IMR-90 (cell line): ENCODE results near the gene TWIST2. TPM values are rescaled to one million over a fixed set of nuclear protein-coding genes. Genes with fewer than 3 reads are reported as not detected.

Source experiments
- ATAC-seq: fragments of 200-7000 bp; cut with Tn5 transposase; 2 replicates; pipeline ENCODE4 v1.9.1; 2020; ENCODE audit warnings: low read depth, mild to moderate bottlenecking, moderate library complexity
- BruUV-seq: library from RNA; stranded (reverse); fragments of 400-500 nt; replicated peaks from 2 replicates; lab custom pipeline; 2021; lab: Mats Ljungman, UMichigan
- CTCF ChIA-PET: fragments of 300-600 bp; formaldehyde crosslinking; extraction: SDS; loops from one replicate; lab custom pipeline; 2021; ENCODE audit warnings: antibody characterized with exemption; lab: Yijun Ruan, JAX
- POLR2A ChIA-PET: fragments of 300-600 bp; sonication (Branson Sonifier 250); formaldehyde crosslinking; loops from one replicate; lab custom pipeline; 2022; ENCODE audit warnings: antibody characterized with exemption; ENCODE audit not compliant: unreplicated experiment; lab: Charles Lee
- DNase-seq: peaks from one replicate; pipeline ENCODE4 v3.0.0; 2013
- H2AFZ ChIP-seq: replicated peaks from 2 replicates; pipeline ENCODE3; 2013; ENCODE audit warnings: low read length, mild to moderate bottlenecking; ENCODE audit not compliant: poor library complexity
- H2AK5ac ChIP-seq: 2 replicates; pipeline ENCODE4 v1.6.1; 2013; ENCODE audit warnings: low read depth, low read length, inconsistent platforms
- H2AK9ac ChIP-seq: replicated peaks from 2 replicates; pipeline ENCODE3; 2013; ENCODE audit warnings: mild to moderate bottlenecking, low read depth, low read length, moderate library complexity; ENCODE audit not compliant: poor library complexity
- H2BK120ac ChIP-seq: 2 replicates; pipeline ENCODE4 v1.6.1; 2013; ENCODE audit warnings: low read depth, low read length, inconsistent platforms
- H2BK15ac ChIP-seq: 3 replicates; pipeline ENCODE4 v1.6.1; 2013; ENCODE audit warnings: low read depth, low read length, inconsistent platforms
- H2BK20ac ChIP-seq: 2 replicates; pipeline ENCODE4 v1.6.1; 2013; ENCODE audit warnings: low read depth, mild to moderate bottlenecking, inconsistent platforms, low read length, moderate library complexity
- H2BK5ac ChIP-seq: 2 replicates; pipeline ENCODE4 v1.6.1; 2013; ENCODE audit warnings: mild to moderate bottlenecking, low read depth, low read length, inconsistent platforms; ENCODE audit not compliant: poor library complexity, severe bottlenecking
- H3K14ac ChIP-seq: replicated peaks from 2 replicates; pipeline ENCODE4 v1.6.1; 2013; ENCODE audit warnings: low read depth, low read length, inconsistent platforms
- H3K18ac ChIP-seq: 2 replicates; pipeline ENCODE4 v1.6.1; 2013; ENCODE audit warnings: low read depth, low read length, control low read depth
- H3K23ac ChIP-seq: 2 replicates; pipeline ENCODE4 v1.6.1; 2013; ENCODE audit warnings: low read depth, low read length, inconsistent platforms
- H3K27ac ChIP-seq: 2 replicates; pipeline ENCODE4 v1.5.1; 2013; ENCODE audit warnings: mild to moderate bottlenecking, control low read depth, low read length; ENCODE audit not compliant: insufficient read depth
- H3K27me3 ChIP-seq: 2 replicates; pipeline ENCODE4 v1.6.1; 2013; ENCODE audit warnings: low read length; ENCODE audit not compliant: control insufficient read depth, insufficient read depth
- H3K36me3 ChIP-seq: 2 replicates; pipeline ENCODE4 v1.6.1; 2013; ENCODE audit warnings: low read length, mixed read lengths; ENCODE audit not compliant: control insufficient read depth, insufficient read depth
- H3K4ac ChIP-seq: 2 replicates; pipeline ENCODE4 v1.6.1; 2013; ENCODE audit warnings: low read depth, low read length, inconsistent platforms
- H3K4me1 ChIP-seq: 2 replicates; pipeline ENCODE4 v1.6.1; 2013; ENCODE audit warnings: low read length, mixed read lengths; ENCODE audit not compliant: control insufficient read depth, insufficient read depth
- H3K4me2 ChIP-seq: 2 replicates; pipeline ENCODE4 v1.6.1; 2013; ENCODE audit warnings: low read depth, mild to moderate bottlenecking, control low read depth, low read length, moderate library complexity
- H3K4me3 ChIP-seq: 2 replicates; pipeline ENCODE4 v1.5.1; 2013; ENCODE audit warnings: low read depth, mild to moderate bottlenecking, control low read depth, low read length, moderate library complexity; ENCODE audit not compliant: insufficient read depth
- H3K56ac ChIP-seq: 2 replicates; pipeline ENCODE4 v1.6.1; 2013; ENCODE audit warnings: low read length, inconsistent platforms; ENCODE audit not compliant: insufficient read depth; ENCODE audit errors: extremely low read depth
- H3K79me1 ChIP-seq, 2 experiments: 2 replicates each; pipeline ENCODE4 v1.6.1; 2013; ENCODE audit warnings: low read length in 2 of 2, inconsistent platforms in 1 of 2, low read depth in 1 of 2
- H3K9ac ChIP-seq: 2 replicates; pipeline ENCODE4 v1.6.1; 2013; ENCODE audit warnings: low read depth, low read length, control low read depth
- H3K9me1 ChIP-seq: 2 replicates; pipeline ENCODE4 v1.6.1; 2013; ENCODE audit warnings: low read length, inconsistent platforms; ENCODE audit not compliant: insufficient read depth
- H3K9me3 ChIP-seq: 2 replicates; pipeline ENCODE4 v1.6.1; 2013; ENCODE audit warnings: low read length; ENCODE audit not compliant: control insufficient read depth, insufficient read depth
- H4K20me1 ChIP-seq: 2 replicates; pipeline ENCODE4 v1.6.1; 2013; ENCODE audit warnings: low read length, inconsistent platforms; ENCODE audit not compliant: insufficient read depth
- H4K5ac ChIP-seq: 2 replicates; pipeline ENCODE4 v1.6.1; 2013; ENCODE audit warnings: mild to moderate bottlenecking, low read depth, low read length, control low read depth
- H4K8ac ChIP-seq, 2 experiments: 2 replicates each; pipeline ENCODE4 v1.6.1; 2013; ENCODE audit warnings: low read depth in 2 of 2, low read length in 2 of 2, control low read depth in 1 of 2, inconsistent platforms in 1 of 2
- H4K91ac ChIP-seq: 2 replicates; pipeline ENCODE4 v1.6.1; 2013; ENCODE audit warnings: low read depth, low read length, inconsistent platforms; ENCODE audit not compliant: insufficient read depth
- RCOR1 ChIP-seq: IDR thresholded peaks from 2 replicates; pipeline ENCODE4 v1.6.1; 2012; ENCODE audit warnings: mild to moderate bottlenecking, low read length, improper control_type of control experiment; ENCODE audit not compliant: insufficient replicate concordance
- WGBS, 2 experiments: methylation state at CpG; one replicate each; pipeline versions ENCODE4 v1.1.5 to v1.1.7; 2013; ENCODE audit warnings: missing lambda C conversion rate in 2 of 2; ENCODE audit not compliant: insufficient read length in 1 of 2; ENCODE audit errors: extremely low coverage in 2 of 2; 5-methylcytosine and 5-hydroxymethylcytosine counted together
- dilution Hi-C: fragments of 300-500 bp; cut with HindIII; formaldehyde crosslinking; loops from one replicate; pipeline ENCODE4 v1.14.3; 2018; ENCODE audit warnings: low sequenced_read_pairs; ENCODE audit not compliant: unreplicated experiment
- in situ Hi-C: fragments of 300-500 bp; cut with MboI; formaldehyde crosslinking; loops from 3 replicates; pipeline ENCODE4 v1.14.3; 2019; ENCODE audit warnings: low sequenced_read_pairs, inconsistent platforms, mixed read lengths
- intact Hi-C: fragments of 100-400 bp; cut with micrococcal nuclease; formaldehyde crosslinking; loops from 2 replicates; pipeline ENCODE4 v1.10.0; 2022
- polyA plus RNA-seq, 3 experiments: library from polyadenylated mRNA; depleted of rRNA; stranded (reverse); fragments of >200 nt; gene quantifications; 2 replicates each; pipeline ENCODE4 v1.2.3, GENCODE V29; 2012; ENCODE audit warnings: low replicate concordance in 1 of 3
- total RNA-seq: library from RNA; depleted of rRNA; stranded (reverse); fragments of >200 nt; gene quantifications from 2 replicates; pipeline ENCODE4 v1.2.3, GENCODE V29; 2012

The TWIST2 gene
- total and polyA plus RNA-seq, 2 of the 4 experiments (the other 2 are of a cell fraction) = 9.3 to 33.6 TPM

- no peak overlapping the region for H2AK5ac ChIP-seq
- BruUV-seq = no TSS peak
- H4K8ac ChIP-seq = no peak overlapping the region
- H3K9me3 ChIP-seq = no peaks in the 10 kb centered on the region; the same call in 1 of the 2 replicates
- DNase-seq (no peak), ATAC-seq (no peak)
- 52% methylated on average over 3 of the region's 3 CpGs; no CpG with 5 or more reads in 1 of the 2 experiments for WGBS, 2 experiments
- H3K27me3 ChIP-seq = peaks cover 47% of the 10 kb centered on the region
- dilution Hi-C loops (no loop called here), in situ Hi-C loops (no loop called here), intact Hi-C loops (no loop called here)
- no peak overlapping the region for H2AFZ ChIP-seq
- H3K4me2 ChIP-seq = no peak overlapping the region
- H4K20me1 ChIP-seq = no peaks in the 10 kb centered on the region
- no peaks in the 10 kb centered on the region for H3K9me1 ChIP-seq
- H2BK15ac ChIP-seq = no peak overlapping the region
- H3K23ac ChIP-seq = no peak overlapping the region
- H2AK9ac ChIP-seq = no peak overlapping the region
- no peak overlapping the region for H3K4me3 ChIP-seq
- H2BK5ac ChIP-seq = no peak overlapping the region
- POLR2A ChIA-PET = no interaction called here
- H3K14ac ChIP-seq = no peak overlapping the region
- no peak overlapping the region for H2BK20ac ChIP-seq
- TF ChIP-seq RCOR1 = no peak
- H4K91ac ChIP-seq = no peak overlapping the region
- H4K5ac ChIP-seq = no peak overlapping the region
- CTCF ChIA-PET = no interaction called here
- H3K4me1 ChIP-seq = no peaks in the 10 kb centered on the region
- no peak overlapping the region for H3K9ac ChIP-seq
- H3K27ac ChIP-seq = no peak overlapping the region
- no peaks in the 10 kb centered on the region for H3K36me3 ChIP-seq
- H2BK120ac ChIP-seq = no peak overlapping the region
- no peaks in the 10 kb centered on the region for H3K79me1 ChIP-seq
- H3K56ac ChIP-seq = no peak overlapping the region
- no peak overlapping the region for H3K4ac ChIP-seq
- H3K18ac ChIP-seq = no peak overlapping the region
Measured at GRCh38 chr2:238834982-238835381, 12.9 kb upstream of the TWIST2 start.
